Ovary (tissue), 9 donors: ENCODE measurements around the gene GRAP2. TPM values are rescaled to one million over a fixed set of nuclear protein-coding genes. Genes with fewer than 3 reads are reported as not detected.

ENCODE experiments used
- DNase-seq, 5 donors: peaks; one replicate each; pipeline ENCODE4 v3.0.0-alpha.2; 2019 to 2020
- H3K27ac ChIP-seq, 2 donors: fragments of 200-600 bp; one replicate each; pipeline versions ENCODE4 v1.5.1 to v1.8.0; 2019 to 2022
- H3K27me3 ChIP-seq: fragments of 200-600 bp; one replicate; pipeline ENCODE4 v1.8.0; 2022
- H3K36me3 ChIP-seq: fragments of 200-600 bp; sonication (generic); one replicate; pipeline ENCODE4 v1.5.1; 2019
- H3K4me1 ChIP-seq: one replicate; pipeline ENCODE4 v1.8.1; 2013; ENCODE audit warnings: mild to moderate bottlenecking, moderate library complexity; ENCODE audit not compliant: insufficient read depth
- H3K4me3 ChIP-seq: fragments of 200-600 bp; sonication (generic); one replicate; pipeline ENCODE4 v1.5.1; 2017
- H3K9me3 ChIP-seq, 2 donors: fragments of 200-600 bp in 1 of 2; sonication (generic) in 1 of 2; one replicate each; pipeline versions ENCODE4 v1.5.1 to v1.8.1; 2013 to 2019; ENCODE audit warnings: mild to moderate bottlenecking in 1 of 2, moderate library complexity in 1 of 2
- CTCF ChIP-seq, 3 donors: fragments of 450-650 bp in 2 of 3; fragments of 200-600 bp in 1 of 3; IDR thresholded peaks; one replicate each; pipeline versions ENCODE4 v1.5.1 to v1.8.0; 2016 to 2022; ENCODE audit warnings: antibody characterized with exemption in 3 of 3, mild to moderate bottlenecking in 1 of 3
- EP300 ChIP-seq: sonication (generic); formaldehyde crosslinking; IDR thresholded peaks from one replicate; pipeline ENCODE4 v1.6.1; 2017; ENCODE audit warnings: antibody characterized with exemption
- POLR2A ChIP-seq: fragments of 450-650 bp; IDR thresholded peaks from one replicate; pipeline ENCODE4 v1.6.1; 2017; ENCODE audit warnings: antibody characterized with exemption, mild to moderate bottlenecking, moderate library complexity
- WGBS, 3 donors: extraction: QIAGEN DNeasy Blood & Tissue Kit in 1 of 3; methylation state at CpG; one replicate each; pipeline versions ENCODE4 v1.1.5 to v1.1.7; 2013 to 2017; 5-methylcytosine and 5-hydroxymethylcytosine counted together
- intact Hi-C, 4 donors: fragments of 100-400 bp; cut with DNase I; formaldehyde crosslinking; loops; one replicate each; pipeline versions ENCODE4 v1.11.0 to v1.15.1; 2022 to 2023
- polyA plus RNA-seq, 2 donors: library from polyadenylated mRNA; stranded (reverse); fragments of 200-250 nt in 1 of 2; fragments of 350-450 nt in 1 of 2; fragmentation: Illumina TruSeq in 1 of 2; extraction: RNeasy Lipid Tissue Mini Kit (QIAGEN cat#74804) in 1 of 2; gene quantifications; one replicate each; pipeline ENCODE4 v1.2.3, GENCODE V29; 2013 to 2014
- total RNA-seq, 7 donors: library from RNA; depleted of rRNA in 2 of 7; stranded (reverse); fragments of >200 nt in 2 of 7; fragmentation: NEBNext Ultra II Directional in 3 of 7; extraction: Animal tissue kit (Norgen Biotek cat#: 25700) in 3 of 7; gene quantifications; one replicate each; pipeline versions ENCODE4 v1.1.0 to v1.2.4, GENCODE V29; 2016 to 2023
- donor health status: DM: no; HTN: no; CAD: no; lungs with moderate emphysema.
- donor health status: DM: no; HTN: no; CAD: no.
- donor health status: Bipolar disorder and iron deficiency.
- donor health status: DM: yes; HTN: yes; CAD: no.
- donor health status: DM: no; HTN: no; CAD: no.
- donor health status: DM: yes; HTN: yes; CAD: no.

GRAP2 gene
- total and polyA plus RNA-seq, 9 donors, result 0.46 to 2.0 (median 0.75) TPM; not detected in 1

GRCh38 chr22:39928536-39929520 lies 27.9 kb downstream of the GRAP2 start:
- Histone ChIP-seq H3K36me3 (no peaks in the 10 kb centered on the region), H3K27me3 (no peaks in the 10 kb centered on the region), H3K4me3 (no peak overlapping the region), H3K4me1 (no peaks in the 10 kb centered on the region), H3K27ac (no peak overlapping the region), H3K9me3 (no peaks in the 10 kb centered on the region)
- intact Hi-C loops, result no loop called here
- DNase-seq, result no peak
- no peak for TF ChIP-seq POLR2A
- no peak for TF ChIP-seq EP300
- TF ChIP-seq CTCF (IDR thresholded peaks at IDR 0.05), result no peak
- 78 to 86% (median 85%) methylated on average over 4 of the region's 4 CpGs for WGBS, 3 donors

- no peak for TF ChIP-seq EP300
- TF ChIP-seq CTCF (IDR thresholded peaks at IDR 0.05), result no peak
- Histone ChIP-seq H3K27ac (no peak overlapping the region), H3K4me3 (no peak overlapping the region), H3K4me1 (no peaks in the 10 kb centered on the region), H3K27me3 (no peaks in the 10 kb centered on the region), H3K36me3 (no peaks in the 10 kb centered on the region), H3K9me3 (no peaks in the 10 kb centered on the region)
- DNase-seq, result no peak
- intact Hi-C loops, result no loop called here
- 62 to 72% (median 69%) methylated on average over 2 of the region's 2 CpGs for WGBS, 3 donors
Observed at GRCh38 chr22:39931251-39931650, 30.4 kb downstream of the GRAP2 start.

- no peak for DNase-seq
- intact Hi-C loops, result no loop called here
- H3K9me3 ChIP-seq, result no peaks in the 10 kb centered on the region
- TF ChIP-seq POLR2A, result no peak
- no peak for TF ChIP-seq EP300
- no peak for TF ChIP-seq CTCF (IDR thresholded peaks at IDR 0.05)
- H3K4me3 ChIP-seq, result no peak overlapping the region
- no peaks in the 10 kb centered on the region for H3K27me3 ChIP-seq
- no peak overlapping the region for H3K27ac ChIP-seq
- H3K36me3 ChIP-seq, result no peaks in the 10 kb centered on the region
- H3K4me1 ChIP-seq, result no peaks in the 10 kb centered on the region
- WGBS, 3 donors, result 67 to 74% (median 73%) methylated on average over 2 of the region's 2 CpGs
Observed at GRCh38 chr22:39932166-39932565, 31.3 kb downstream of the GRAP2 start.

GRCh38 chr22:39932918-39933649 lies 32.2 kb downstream of the GRAP2 start:
- intact Hi-C loops, result no loop called here
- Histone ChIP-seq H3K27me3 (no peaks in the 10 kb centered on the region), H3K9me3 (no peaks in the 10 kb centered on the region), H3K36me3 (no peaks in the 10 kb centered on the region), H3K4me1 (no peaks in the 10 kb centered on the region), H3K4me3 (no peak overlapping the region), H3K27ac (no peak overlapping the region)
- no peak for DNase-seq
- TF ChIP-seq EP300, result no peak
- no peak for TF ChIP-seq CTCF (IDR thresholded peaks at IDR 0.05)
- no peak for TF ChIP-seq POLR2A
- 69 to 72% (median 70%) methylated on average over 7 of the region's 7 CpGs for WGBS, 3 donors
